Right lobe of liver (tissue), 6 donors: ENCODE data around the gene TXLNG. TPM values are rescaled to one million over a fixed set of nuclear protein-coding genes. Genes with fewer than 3 reads are reported as not detected.

Source experiments
- ATAC-seq, 4 donors: fragments of 200-7000 bp; cut with Tn5 transposase; one replicate each; pipeline ENCODE4 v1.9.1; 2020; ENCODE audit warnings: mild to moderate bottlenecking in 4 of 4, moderate library complexity in 4 of 4
- DNase-seq, 3 donors: peaks; one replicate each; pipeline ENCODE4 v3.0.0-alpha.2; 2020
- H3K27ac ChIP-seq, 3 donors: fragments of 200-600 bp; one replicate each; pipeline ENCODE4 v1.8.0; 2022
- H3K27me3 ChIP-seq, 2 donors: fragments of 200-600 bp; one replicate each; pipeline ENCODE4 v1.8.0; 2022
- H3K36me3 ChIP-seq, 4 donors: fragments of 200-600 bp; sonication (generic) in 1 of 4; one replicate each; pipeline versions ENCODE4 v1.5.1 to v1.8.0; 2017 to 2022; ENCODE audit warnings: control low read depth in 1 of 4
- H3K4me1 ChIP-seq, 4 donors: fragments of 200-600 bp; sonication (generic) in 1 of 4; one replicate each; pipeline versions ENCODE4 v1.5.1 to v1.8.0; 2017 to 2022; ENCODE audit warnings: control low read depth in 1 of 4
- H3K4me3 ChIP-seq, 3 donors: fragments of 200-600 bp; one replicate each; pipeline ENCODE4 v1.8.0; 2022
- H3K9me3 ChIP-seq, 4 donors: fragments of 200-600 bp; sonication (generic) in 1 of 4; one replicate each; pipeline versions ENCODE4 v1.5.1 to v1.8.0; 2017 to 2022; ENCODE audit warnings: control low read depth in 1 of 4
- CTCF ChIP-seq, 4 donors: fragments of 200-600 bp in 3 of 4; fragments of 450-650 bp in 1 of 4; IDR thresholded peaks; one replicate each; pipeline versions ENCODE4 v1.5.1 to v1.8.0; 2016 to 2022; ENCODE audit warnings: antibody characterized with exemption in 4 of 4, mild to moderate bottlenecking in 2 of 4
- POLR2A ChIP-seq: fragments of 450-650 bp; IDR thresholded peaks from one replicate; pipeline ENCODE4 v1.6.1; 2017; ENCODE audit warnings: antibody characterized with exemption, mild to moderate bottlenecking
- WGBS: methylation state at CpG from one replicate; pipeline ENCODE4 v1.1.6; 2018; ENCODE audit warnings: low coverage, low lambda C conversion rate; ENCODE audit not compliant: insufficient coverage; ENCODE audit errors: missing lambda C conversion rate; 5-methylcytosine and 5-hydroxymethylcytosine counted together
- intact Hi-C, 2 donors: fragments of 100-400 bp; cut with DNase I; formaldehyde crosslinking; loops; one replicate each; pipeline versions ENCODE4 v1.11.2 to v1.14.1; 2022
- total RNA-seq, 6 experiments: library from RNA; depleted of rRNA in 2 of 6; stranded (reverse); fragments of >200 nt in 2 of 6; fragmentation: NEBNext Ultra II Directional in 3 of 6; extraction: Animal tissue kit (Norgen Biotek cat#: 25700) in 3 of 6; gene quantifications; one replicate each; pipeline versions ENCODE4 v1.1.0 to v1.2.4, GENCODE V29; 2016 to 2023
- donor health status: DM: no; HTN: yes; CAD: no.
- donor health status: DM: no; HTN: no; CAD: no.
- donor health status: DM: no; HTN: no; CAD: no.
- donor health status: DM: no; HTN: yes; CAD: no.
- donor health status: DM: no; HTN: yes; CAD: no.

TXLNG gene
- total RNA-seq, 6 experiments from 2014 or later, result 3.9 to 9.3 (median 7.3) TPM

- ATAC-seq (no peak), DNase-seq (no peak)
- Histone ChIP-seq H3K9me3 (no peaks in the 10 kb centered on the region), H3K36me3 (peaks cover 0 to 19% (median 0%) of the 10 kb centered on the region in 4 donors), H3K4me1 (no peaks in the 10 kb centered on the region), H3K4me3 (no peak overlapping the region), H3K27me3 (no peaks in the 10 kb centered on the region), H3K27ac (no peak overlapping the region)
- intact Hi-C loops, result no loop called here
- WGBS, result 75% methylated on average over 4 of the region's 4 CpGs
- TF ChIP-seq POLR2A (no peak), CTCF (IDR thresholded peaks at IDR 0.05) (no peak)
Measured at GRCh38 chrX:16797841-16798240, 11.6 kb downstream of the TXLNG start.

DNA sequence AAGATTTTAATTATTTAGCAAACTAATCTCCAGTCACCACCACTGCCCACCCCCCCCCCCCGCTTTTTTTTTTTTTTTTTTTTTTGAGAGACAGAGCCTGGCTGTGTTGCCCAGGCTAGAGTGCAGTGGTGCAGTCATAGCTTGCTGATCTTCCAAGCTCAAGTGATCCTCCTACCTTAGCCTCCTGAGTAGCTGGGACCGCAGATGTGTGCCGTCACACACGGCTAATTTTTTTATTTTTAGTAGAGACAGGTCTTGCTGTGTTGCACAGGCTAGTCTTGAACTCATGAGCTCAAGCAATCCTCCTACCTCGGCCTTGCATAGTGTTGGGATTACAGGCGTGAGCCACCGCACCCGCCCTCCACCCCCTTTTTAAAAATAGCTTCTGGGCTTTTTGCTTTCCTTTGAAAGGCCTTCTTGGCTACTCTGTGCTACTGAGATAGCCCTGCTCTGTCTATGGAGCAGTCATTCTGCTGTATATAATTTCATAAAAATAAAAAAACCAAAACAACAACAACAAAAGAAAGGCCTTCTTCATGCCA, 18.7 kb downstream of the TXLNG start:
- no peak for DNase-seq
- Histone ChIP-seq H3K27me3 (no peaks in the 10 kb centered on the region), H3K4me3 (no peak overlapping the region), H3K27ac (no peak overlapping the region), H3K36me3 (peaks cover 0 to 2% (median 0%) of the 10 kb centered on the region in 4 donors), H3K4me1 (peaks cover 0 to 15% (median 3%) of the 10 kb centered on the region in 4 donors), H3K9me3 (no peaks in the 10 kb centered on the region)
- intact Hi-C loops, result no loop called here
- 81% methylated on average over 5 of the region's 8 CpGs for WGBS
- ATAC-seq, result no peak
- TF ChIP-seq POLR2A (no peak), CTCF (IDR thresholded peaks at IDR 0.05) (no peak)

DNA sequence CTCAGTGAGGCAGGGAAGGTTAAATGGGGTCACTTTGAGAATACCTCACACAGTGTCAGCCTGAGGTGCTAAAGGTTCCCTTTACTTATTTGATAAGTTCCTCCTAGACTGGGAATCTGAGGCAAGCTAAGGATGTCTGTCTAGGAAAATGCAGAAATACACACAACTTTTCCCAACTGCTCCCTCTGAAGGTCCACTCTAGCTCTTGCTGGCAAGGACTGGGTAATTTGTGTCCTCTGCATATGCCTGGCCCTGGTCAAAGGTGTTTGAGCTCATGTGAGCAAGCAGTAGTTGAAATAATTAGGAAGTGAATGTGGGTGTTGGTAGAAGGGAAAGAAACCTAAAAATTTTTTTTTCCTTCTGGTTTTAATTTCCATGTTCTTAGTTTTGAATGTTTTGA, 21.3 kb downstream of the TXLNG start:
- peaks cover 0 to 2% (median 0%) of the 10 kb centered on the region in 4 donors for H3K36me3 ChIP-seq
- H3K9me3 ChIP-seq, result no peaks in the 10 kb centered on the region
- DNase-seq (no peak), ATAC-seq (peak; percentile 72 to 82 (median 76))
- no peak overlapping the region for H3K4me3 ChIP-seq
- no peaks in the 10 kb centered on the region for H3K27me3 ChIP-seq
- intact Hi-C loops, result no loop called here
- peak overlapping the region in 2 of 3 donors; percentile 33 to 52 for H3K27ac ChIP-seq
- H3K4me1 ChIP-seq, result peaks cover 0 to 15% (median 3%) of the 10 kb centered on the region in 4 donors
- peak in 3 of 4 donors; percentile 26 to 38 (median 37) for TF ChIP-seq CTCF (IDR thresholded peaks at IDR 0.05)
- no peak for TF ChIP-seq POLR2A

DNA sequence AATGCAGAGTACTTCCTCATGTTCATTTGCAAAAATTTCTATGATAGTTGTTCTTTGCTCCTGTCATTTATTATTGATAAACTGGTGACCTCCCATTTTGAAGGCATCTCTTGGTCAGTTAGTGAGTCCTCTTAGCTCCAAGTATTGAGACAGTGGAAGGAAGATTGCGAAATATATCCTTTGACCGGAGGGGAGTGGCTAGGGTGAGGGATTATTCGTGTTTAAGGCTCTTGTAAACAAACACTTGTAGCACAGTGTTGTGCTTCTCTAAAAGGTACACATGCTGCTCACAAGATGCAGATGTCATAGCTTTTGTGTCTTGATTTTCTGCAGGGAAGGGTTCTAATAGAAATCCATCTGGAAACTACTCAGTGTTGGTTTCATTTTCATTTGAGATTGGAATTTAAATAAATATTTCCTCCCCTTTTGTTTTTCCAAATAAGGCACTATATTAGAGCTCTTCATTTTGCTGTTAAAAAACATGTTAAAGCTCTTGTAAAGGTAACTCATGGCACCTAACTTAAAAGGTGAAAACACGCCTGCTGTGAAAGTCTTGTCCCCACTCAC, 21.8 kb downstream of the TXLNG start:
- WGBS, result 17% methylated on average over 4 of the region's 4 CpGs
- Histone ChIP-seq H3K4me3 (no peak overlapping the region), H3K27me3 (no peaks in the 10 kb centered on the region), H3K4me1 (peaks cover 0 to 15% (median 3%) of the 10 kb centered on the region in 4 donors), H3K36me3 (peaks cover 0 to 2% (median 0%) of the 10 kb centered on the region in 4 donors), H3K9me3 (no peaks in the 10 kb centered on the region), H3K27ac (peak overlapping the region in 2 of 3 donors; percentile 33 to 52)
- intact Hi-C loops, result no loop called here
- peak; percentile 97 to 99 (median 98) for ATAC-seq
- peak in 1 of 3 donors; percentile 62 for DNase-seq
- TF ChIP-seq CTCF (IDR thresholded peaks at IDR 0.05) (no peak), POLR2A (no peak)
